ENCODE results near the gene CFAP70.

- TF ChIP-seq CTCF (IDR thresholded peaks at IDR 0.05) (no peak), POLR2A (IDR thresholded peaks at IDR 0.05) (no peak)
Observed at GRCh38 chr10:73339436-73339835, 19.2 kb downstream of the CFAP70 start.
